HL-60/S4 treated with retinoic acid at 250 ng/mL for 4 days and 3 days (cell line): ENCODE results near the gene RAI14.
"Not testable (repeated sequence)": the region's sequence is repeated elsewhere in the genome, so short reads cannot be mapped to it uniquely, and the experiment has no call there.

Experiments used
- in situ Hi-C: fragments of 300-500 bp; cut with MboI; formaldehyde crosslinking; loops from 2 replicates; pipeline ENCODE4 v1.7.0; 2022; ENCODE audit warnings: low sequenced_read_pairs

RAI14 gene

GRCh38 chr5:34758514-34758913, 102.4 kb downstream of the RAI14 start:
- in situ Hi-C loops = no loop called here

- in situ Hi-C loops = not testable (repeated sequence)
Observed at GRCh38 chr5:34759213-34759612, 103.1 kb downstream of the RAI14 start.

GRCh38 chr5:34765662-34766061, 109.5 kb downstream of the RAI14 start:
- in situ Hi-C loops = no loop called here

GRCh38 chr5:34767180-34767579, 111.1 kb downstream of the RAI14 start:
- in situ Hi-C loops = no loop called here

- in situ Hi-C loops = no loop called here
Observed at GRCh38 chr5:34770486-34770885, 114.4 kb downstream of the RAI14 start.

- in situ Hi-C loops = no loop called here
Observed at GRCh38 chr5:34771076-34771475, 114.9 kb downstream of the RAI14 start.

GRCh38 chr5:34772267-34773098, 116.4 kb downstream of the RAI14 start:
- in situ Hi-C loops = no loop called here

GRCh38 chr5:34774139-34774538, 118.0 kb downstream of the RAI14 start:
- in situ Hi-C loops = no loop called here

GRCh38 chr5:34774678-34775077, 118.5 kb downstream of the RAI14 start:
- in situ Hi-C loops = not testable (repeated sequence)

- in situ Hi-C loops = no loop called here
Observed at GRCh38 chr5:34775886-34776285, 119.8 kb downstream of the RAI14 start.

GRCh38 chr5:34778091-34778850, 122.1 kb downstream of the RAI14 start:
- in situ Hi-C loops = no loop called here

GRCh38 chr5:34783892-34784291, 127.8 kb downstream of the RAI14 start:
- in situ Hi-C loops = not testable (repeated sequence)

GRCh38 chr5:34787035-34787434, 130.9 kb downstream of the RAI14 start:
- in situ Hi-C loops = no loop called here

- in situ Hi-C loops = no loop called here
Observed at GRCh38 chr5:34789021-34789531, 132.9 kb downstream of the RAI14 start.

- in situ Hi-C loops = no loop called here
Observed at GRCh38 chr5:34789639-34790038, 133.5 kb downstream of the RAI14 start.

- in situ Hi-C loops = no loop called here
Observed at GRCh38 chr5:34790069-34790468, 133.9 kb downstream of the RAI14 start.

- in situ Hi-C loops = no loop called here
Observed at GRCh38 chr5:34791761-34792244, 135.7 kb downstream of the RAI14 start.

- in situ Hi-C loops = no loop called here
Observed at GRCh38 chr5:34802834-34803563, 146.9 kb downstream of the RAI14 start.

GRCh38 chr5:34803974-34804732, 148.0 kb downstream of the RAI14 start:
- in situ Hi-C loops = no loop called here

GRCh38 chr5:34804913-34805312, 148.8 kb downstream of the RAI14 start:
- in situ Hi-C loops = no loop called here
